Muscle of back (tissue), 10 donors: ENCODE results near the gene NUP188. TPM values are rescaled to one million over a fixed set of nuclear protein-coding genes. Genes with fewer than 3 reads are reported as not detected.

ENCODE experiments used
- polyA plus RNA-seq, 10 donors: library from polyadenylated mRNA; unstranded; fragments of 120-200 nt; gene quantifications; one replicate each; pipeline ENCODE4 v1.2.1, GENCODE V29; 2013; ENCODE audit not compliant: insufficient read length in 10 of 10

The NUP188 gene
- polyA plus RNA-seq, 10 donors, result 26.6 to 49.9 (median 34.1) TPM

Other genes with a start within 250 kb of the NUP188 start
- gene PKN3, start 245.2 kb upstream of the NUP188 start, polyA plus RNA-seq, result 10 to 100 TPM in 2 of 10 donors, 1 to 10 TPM in 8; 6.1 to 11.4 (median 8.7) TPM
- gene ZDHHC12, start 223.6 kb upstream of the NUP188 start, polyA plus RNA-seq, result 1 to 10 TPM; 5.0 to 7.1 (median 6.5) TPM
- gene ZER1, start 175.8 kb upstream of the NUP188 start, polyA plus RNA-seq, result 10 to 100 TPM; 29.8 to 36.2 (median 32.9) TPM
- 10 to 100 TPM; 32.7 to 49.4 (median 38.8) TPM for gene TBC1D13, start 160.4 kb upstream of the NUP188 start, polyA plus RNA-seq
- gene ENDOG, start 129.2 kb upstream of the NUP188 start, polyA plus RNA-seq, result 10 to 100 TPM; 11.1 to 24.9 (median 14.7) TPM
- 10 to 100 TPM; 16.1 to 33.7 (median 24.4) TPM for gene SPOUT1, start 117.9 kb upstream of the NUP188 start, polyA plus RNA-seq
- 1 to 10 TPM; 4.1 to 7.6 (median 4.7) TPM for gene KYAT1, start 65.7 kb upstream of the NUP188 start, polyA plus RNA-seq
- gene LRRC8A, start 65.6 kb upstream of the NUP188 start, polyA plus RNA-seq, result 10 to 100 TPM; 15.8 to 24.1 (median 20.4) TPM
- gene PHYHD1, start 26.7 kb upstream of the NUP188 start, polyA plus RNA-seq, result 10 to 100 TPM; 33.4 to 47.6 (median 38.8) TPM
- 10 to 100 TPM in 1 of 10 donors, 1 to 10 TPM in 9; 7.2 to 11.2 (median 8.4) TPM for gene DOLK, start 96 bp upstream of the NUP188 start, polyA plus RNA-seq
- gene SH3GLB2, start 80.6 kb downstream of the NUP188 start, polyA plus RNA-seq, result 10 to 100 TPM; 49.6 to 69.2 (median 53.7) TPM
- 10 to 100 TPM in 9 of 10 donors, 1 to 10 TPM in 1; 9.2 to 19.1 (median 12.6) TPM for gene MIGA2, start 88.9 kb downstream of the NUP188 start, polyA plus RNA-seq
- 10 to 100 TPM in 2 of 10 donors, 1 to 10 TPM in 8; 7.6 to 12.9 (median 8.8) TPM for gene DOLPP1, start 133.4 kb downstream of the NUP188 start, polyA plus RNA-seq
- gene CRAT, start 163.1 kb downstream of the NUP188 start, polyA plus RNA-seq, result 10 to 100 TPM; 31.0 to 45.4 (median 40.4) TPM
- gene PTPA, start 163.7 kb downstream of the NUP188 start, polyA plus RNA-seq, result 100 to 1,000 TPM; 104 to 129 (median 112) TPM
- 1 to 10 TPM; 2.6 to 7.0 (median 3.6) TPM for gene IER5L, start 230.6 kb downstream of the NUP188 start, polyA plus RNA-seq